ENCODE measurements around the gene OR5H1.
A peak's percentile ranks its signal among the peaks of the same experiment; 100 is the strongest.
"Not testable (repeated sequence)": the region's sequence is repeated elsewhere in the genome, so short reads cannot be mapped to it uniquely, and the experiment has no call there.

The OR5H1 gene

GRCh38 chr3:98130421-98130820 lies at the start of gene OR5H1:
TSS of gene OR5H1 (plus strand) at chr3:98130721. CDS start at chr3:98132698, 1,977 bp downstream.
- no peak for DNase-seq

DNA sequence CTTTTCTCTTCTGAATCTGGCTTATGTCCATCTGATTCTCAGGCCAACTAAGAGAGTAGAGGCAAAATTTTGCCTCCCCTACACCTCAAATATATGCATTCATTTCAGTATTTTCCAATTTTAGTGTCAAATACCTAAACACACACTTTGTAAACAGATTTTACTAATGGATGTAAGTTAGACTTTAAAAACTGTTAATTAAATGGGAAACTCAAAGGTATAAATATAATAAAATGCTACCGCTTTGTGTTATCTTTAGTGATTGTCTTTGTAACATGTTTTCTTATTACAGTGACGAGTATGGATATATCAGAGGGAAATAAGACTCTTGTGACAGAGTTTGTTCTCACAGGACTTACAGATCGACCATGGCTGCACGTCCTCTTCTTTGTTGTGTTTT lies 43.6 kb upstream of the OR5H1 start, which contains the start of gene OR5AC2:
Gene OR5AC2 (plus strand): TSS at position 301 of the 400 bp plus-strand sequence. CDS start 0 bp downstream, at position 301.
- DNase-seq: no peak

DNA sequence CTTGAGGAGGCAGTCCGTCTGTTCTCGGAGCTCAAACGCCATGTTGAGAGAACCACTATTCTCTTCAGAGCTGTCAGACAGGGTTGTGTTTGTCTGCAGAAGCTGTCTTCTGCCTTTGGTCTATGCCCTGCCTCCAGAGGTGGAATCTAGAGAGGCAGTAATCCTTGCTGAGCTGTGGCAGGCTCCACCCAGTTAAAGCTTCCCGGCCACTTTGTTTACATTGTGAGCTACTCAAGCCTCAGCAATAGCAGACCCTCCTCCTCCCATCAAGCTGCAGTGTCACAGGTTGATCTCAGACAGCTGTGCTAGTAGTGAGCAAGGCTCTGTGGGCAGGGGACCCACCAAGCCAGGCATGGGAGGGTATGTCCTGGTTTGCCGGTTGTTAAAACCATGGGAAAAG lies 34.6 kb upstream of the OR5H1 start:
- DNase-seq: no peak

DNA sequence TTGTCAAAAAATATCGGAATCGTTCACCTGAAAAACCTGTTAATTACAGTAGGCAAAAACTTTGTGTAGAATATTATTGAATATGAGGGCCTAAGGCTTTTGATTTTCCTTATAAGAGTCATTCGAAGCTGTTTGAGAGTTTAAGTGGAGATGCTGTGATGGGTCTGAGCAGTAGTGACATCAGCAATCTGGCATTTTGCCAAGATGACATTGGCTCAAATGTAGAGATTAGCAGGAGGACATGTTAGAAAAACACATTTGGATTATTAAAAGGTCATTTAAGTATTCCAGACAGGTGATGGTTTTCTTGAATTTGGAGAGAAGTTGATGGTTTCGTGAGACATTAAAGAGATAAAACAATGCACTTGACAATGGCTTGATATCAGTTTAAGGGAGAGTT lies 30.7 kb upstream of the OR5H1 start:
- DNase-seq: no peak

DNA sequence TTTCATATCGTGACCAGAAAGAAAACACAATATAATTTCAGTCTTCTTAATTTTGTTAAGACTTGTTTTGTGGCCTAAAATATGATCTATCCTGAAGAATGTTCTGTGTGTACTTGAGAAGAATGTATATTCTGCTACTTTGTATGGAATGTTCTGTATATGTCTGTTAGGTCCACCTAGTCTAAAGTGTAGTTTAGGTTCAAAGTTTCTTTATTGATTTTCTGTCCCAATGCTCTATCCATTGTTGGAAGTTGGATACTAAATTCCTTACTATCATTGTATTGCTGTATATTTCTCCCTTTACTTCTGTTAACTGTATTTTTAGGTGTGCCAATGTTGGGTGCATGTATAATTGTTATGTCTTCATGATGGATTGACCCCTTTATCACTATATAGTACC lies 22.4 kb upstream of the OR5H1 start:
- no peak for DNase-seq

DNA sequence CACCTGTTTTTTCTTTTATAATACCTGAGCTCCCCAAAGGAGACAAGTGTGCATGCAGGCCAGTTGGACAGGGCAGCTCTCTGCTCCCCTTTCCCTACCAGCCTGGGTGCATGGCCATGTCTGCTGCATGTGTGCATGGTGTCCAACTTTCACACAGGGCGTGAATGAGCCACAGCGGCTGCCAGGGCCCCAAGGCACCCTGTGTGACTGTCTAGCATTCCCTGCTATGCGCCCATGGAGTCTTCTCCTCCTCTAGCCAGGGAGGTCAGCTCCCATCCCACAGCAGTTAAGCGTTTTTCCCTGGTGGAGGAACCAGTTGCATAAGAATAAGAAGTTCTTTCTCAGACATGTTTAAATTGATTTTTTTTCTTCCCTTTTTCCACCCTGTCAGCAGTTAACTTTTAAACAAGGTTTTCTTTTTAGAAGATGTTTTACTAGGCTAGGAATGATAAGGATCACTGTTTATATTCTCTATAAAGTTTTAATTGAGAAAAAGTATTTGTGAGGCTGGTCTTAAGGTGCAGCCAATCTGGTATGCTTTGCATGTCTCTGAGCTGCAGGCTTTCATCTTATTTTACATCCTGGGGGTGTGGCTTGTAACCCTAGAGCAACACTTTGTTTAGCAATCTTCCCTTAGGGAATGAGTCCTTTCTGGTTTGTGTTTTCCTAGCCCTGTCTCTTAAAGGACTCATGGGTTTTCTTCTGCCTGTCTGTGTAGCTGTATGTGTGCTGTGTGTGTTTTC lies 20.5 kb upstream of the OR5H1 start:
- DNase-seq: no peak

GRCh38 chr3:98110550-98110908 lies 20.0 kb upstream of the OR5H1 start:
- no peak for DNase-seq

GRCh38 chr3:98114264-98114663 lies 16.3 kb upstream of the OR5H1 start:
- no peak for DNase-seq

DNA sequence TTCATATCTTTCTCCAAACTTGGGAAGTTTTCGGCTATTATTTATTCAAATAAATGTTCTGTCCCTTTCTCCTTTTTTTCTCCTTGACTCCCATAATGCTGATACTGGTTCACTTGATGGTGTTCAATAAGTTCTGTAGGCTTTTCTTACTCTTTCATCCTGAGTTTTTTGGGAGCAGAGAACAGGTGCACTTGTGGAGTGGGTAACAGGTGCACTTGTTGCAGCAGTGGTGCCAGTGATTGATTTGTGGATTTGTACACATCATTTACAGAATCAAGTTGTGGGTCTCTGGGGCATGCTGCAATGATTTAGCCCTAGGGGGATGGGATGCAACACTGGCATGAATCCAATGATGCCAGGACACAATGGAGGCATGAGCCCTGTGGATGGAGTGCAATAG lies 14.8 kb upstream of the OR5H1 start:
- DNase-seq: no peak

DNA sequence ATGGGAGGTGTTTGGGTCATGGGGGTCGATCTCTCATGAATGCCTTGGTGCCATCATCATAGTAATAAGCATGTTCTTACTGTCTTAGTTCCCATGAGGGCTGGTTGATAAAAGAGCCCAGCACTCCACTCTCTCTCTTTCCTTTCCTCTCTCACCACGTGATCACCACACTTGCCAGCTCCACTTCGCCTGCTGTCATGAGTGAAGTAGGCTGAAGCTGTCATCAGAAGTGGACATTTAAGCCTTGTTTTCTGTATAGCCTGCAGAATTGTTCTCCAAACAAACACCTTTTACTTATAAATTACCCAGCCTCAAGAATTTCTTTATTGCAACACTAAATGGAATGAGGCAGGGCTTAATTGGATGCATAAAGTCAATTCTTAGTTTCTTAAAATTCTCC lies 6.1 kb downstream of the OR5H1 start:
- no peak for DNase-seq

- not testable (repeated sequence) for DNase-seq
These were observed 7.5 kb downstream of the OR5H1 start for GRCh38 chr3:98137826-98138557.

- no peak for DNase-seq
These were observed 10.0 kb downstream of the OR5H1 start for GRCh38 chr3:98140531-98140930.

GRCh38 chr3:98147179-98147578 lies 16.7 kb downstream of the OR5H1 start, which contains the start of gene OR5H14:
TSS of gene OR5H14 (plus strand) at chr3:98147479. CDS start at chr3:98149386, 1,907 bp downstream.
- DNase-seq: no peak

GRCh38 chr3:98148751-98149150 lies 18.2 kb downstream of the OR5H1 start:
- DNase-seq: no peak

DNA sequence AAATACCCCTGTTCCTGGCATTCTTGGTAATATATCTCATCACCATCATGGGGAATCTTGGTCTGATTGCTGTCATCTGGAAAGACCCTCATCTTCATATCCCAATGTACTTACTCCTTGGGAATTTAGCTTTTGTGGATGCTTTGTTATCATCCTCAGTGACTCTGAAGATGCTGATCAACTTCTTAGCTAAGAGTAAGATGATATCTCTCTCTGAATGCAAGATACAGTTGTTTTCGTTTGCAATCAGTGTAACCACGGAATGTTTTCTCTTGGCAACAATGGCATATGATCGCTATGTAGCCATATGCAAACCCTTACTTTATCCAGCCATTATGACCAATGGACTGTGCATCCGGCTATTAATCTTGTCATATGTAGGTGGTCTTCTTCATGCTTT lies 18.9 kb downstream of the OR5H1 start:
- not testable (repeated sequence) for DNase-seq

DNA sequence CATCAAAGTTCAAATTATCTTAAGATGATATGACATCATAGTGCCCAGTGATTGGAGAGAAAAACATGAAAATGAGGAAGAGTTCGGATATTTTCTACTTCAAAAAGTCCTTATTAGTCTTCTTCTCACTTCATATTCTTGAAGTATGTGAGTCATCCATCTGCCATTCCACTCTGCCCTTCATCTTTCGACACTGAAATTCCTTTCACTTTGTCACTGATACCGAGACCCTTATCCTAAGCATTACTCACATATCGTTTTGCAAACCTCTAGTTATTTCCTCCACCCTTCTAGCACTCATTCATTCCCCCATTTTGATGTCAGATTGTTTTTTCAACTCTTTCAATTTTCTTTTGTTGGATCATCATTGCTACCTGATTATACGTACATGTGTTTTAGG lies 20.7 kb downstream of the OR5H1 start:
- DNase-seq: no peak

- no peak for DNase-seq
These were observed 35.9 kb downstream of the OR5H1 start, which contains the start of gene OR5H15 for GRCh38 chr3:98166396-98166795. TSS of gene OR5H15 (plus strand) at chr3:98166696. CDS start at chr3:98168700, 2,004 bp downstream.

GRCh38 chr3:98171071-98171470 lies 40.5 kb downstream of the OR5H1 start:
- no peak for DNase-seq

GRCh38 chr3:98172621-98173020 lies 42.1 kb downstream of the OR5H1 start:
- no peak for DNase-seq

GRCh38 chr3:98180319-98180890 lies 49.9 kb downstream of the OR5H1 start:
- no peak for DNase-seq

GRCh38 chr3:98182196-98182595 lies 51.7 kb downstream of the OR5H1 start:
- DNase-seq: no peak

DNA sequence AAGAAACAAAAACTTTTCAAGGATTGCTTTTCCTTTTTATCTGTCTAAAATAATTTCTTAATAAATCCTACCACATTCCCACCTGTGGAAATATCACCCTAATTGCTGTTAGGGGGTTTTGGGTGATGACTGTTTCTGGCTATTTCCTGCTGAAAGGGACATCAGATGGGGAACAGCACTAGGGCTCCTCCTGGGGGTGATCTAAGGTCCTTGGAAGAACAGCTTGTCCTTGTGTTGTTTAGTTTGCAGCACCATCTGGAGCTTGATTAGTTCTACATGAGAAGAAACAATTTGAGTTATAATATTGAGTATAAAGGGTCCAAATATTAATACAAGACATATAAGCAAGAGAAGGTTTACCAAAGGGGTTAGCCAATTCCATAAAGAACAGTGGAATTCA lies 54.7 kb downstream of the OR5H1 start:
- peak; percentile 3 for DNase-seq

Data from activated CD4-positive, alpha-beta T cell treated with anti-CD3 and anti-CD28 coated beads, Interleukin-2, Interleukin-6, amounts not matched to agents 100 ng/mL and 50 ng/mL, durations not matched to agents 16 hours and 8 hours (primary cell).